ENCODE results near the gene RGS4.

The RGS4 gene

GRCh38 chr1:163069142-163069541, at the start of gene RGS4:
Gene RGS4, plus strand, starts transcription at chr1:163069361. Its CDS starts 124 bp downstream, at chr1:163069485.
- no peak for DNase-seq

- no peak for DNase-seq
These were observed 47.0 kb upstream of the RGS4 start for GRCh38 chr1:163022129-163022528.

GRCh38 chr1:163027610-163028009, 41.6 kb upstream of the RGS4 start:
- no peak for DNase-seq

GRCh38 chr1:163029901-163030300, 39.3 kb upstream of the RGS4 start:
- DNase-seq, result no peak

- no peak for DNase-seq
These were observed 33.5 kb upstream of the RGS4 start for GRCh38 chr1:163035446-163036249.

GRCh38 chr1:163036671-163037070, 32.5 kb upstream of the RGS4 start:
- DNase-seq, result no peak

GRCh38 chr1:163038928-163039706, 30.0 kb upstream of the RGS4 start:
- no peak for DNase-seq

GRCh38 chr1:163039707-163040093, 29.5 kb upstream of the RGS4 start:
- no peak for DNase-seq

GRCh38 chr1:163046071-163046470, 23.1 kb upstream of the RGS4 start:
- no peak for DNase-seq

- DNase-seq, result no peak
These were observed 21.1 kb upstream of the RGS4 start for GRCh38 chr1:163047951-163048659.

- no peak for DNase-seq
These were observed 20.3 kb upstream of the RGS4 start for GRCh38 chr1:163048869-163049268.

- no peak for DNase-seq
These were observed 19.9 kb upstream of the RGS4 start for GRCh38 chr1:163049296-163049695.

- DNase-seq, result no peak
These were observed 18.7 kb upstream of the RGS4 start for GRCh38 chr1:163050496-163050895.

GRCh38 chr1:163054181-163054591, 15.0 kb upstream of the RGS4 start:
- DNase-seq, result no peak

GRCh38 chr1:163055005-163055404, 14.2 kb upstream of the RGS4 start:
- DNase-seq, result no peak

GRCh38 chr1:163055531-163055930, 13.6 kb upstream of the RGS4 start:
- DNase-seq, result no peak

- no peak for DNase-seq
These were observed 12.3 kb upstream of the RGS4 start for GRCh38 chr1:163056831-163057230.

GRCh38 chr1:163060343-163061007, 8.7 kb upstream of the RGS4 start:
- DNase-seq, result no peak

- DNase-seq, result no peak
These were observed 6.0 kb upstream of the RGS4 start for GRCh38 chr1:163063143-163063542.

GRCh38 chr1:163063610-163064009, 5.6 kb upstream of the RGS4 start:
- DNase-seq, result no peak

- no peak for DNase-seq
These were observed 3.0 kb upstream of the RGS4 start for GRCh38 chr1:163066168-163066567.

- no peak for DNase-seq
These were observed 2.5 kb upstream of the RGS4 start for GRCh38 chr1:163066686-163067085.

GRCh38 chr1:163068716-163069115, 445 bp upstream of the RGS4 start:
- DNase-seq, result no peak
